ENCODE results near the gene SALL2.

SALL2 gene

GRCh38 chr14:21476523-21476924 lies 49.6 kb downstream of the SALL2 start:
- no peak for DNase-seq

GRCh38 chr14:21475767-21476522 lies 50.2 kb downstream of the SALL2 start:
- DNase-seq = no peak
